Osteoblast (primary cell): Measurements from ENCODE around the gene THOP1. TPM values are rescaled to one million over a fixed set of nuclear protein-coding genes. Genes with fewer than 3 reads are reported as not detected.

Source experiments
- DNase-seq: peaks from one replicate; pipeline ENCODE4 v3.0.0; 2011; ENCODE audit warnings: low spot score, mixed read lengths; ENCODE audit not compliant: insufficient read length; ENCODE audit errors: missing footprints
- H2AFZ ChIP-seq: 2 replicates; pipeline ENCODE4 v1.6.0; 2011; ENCODE audit warnings: mild to moderate bottlenecking, low read length
- H3K27ac ChIP-seq: 2 replicates; pipeline ENCODE4 v1.5.1; 2011; ENCODE audit warnings: mild to moderate bottlenecking, low read depth, low read length, moderate library complexity
- H3K27me3 ChIP-seq: 2 replicates; pipeline ENCODE4 v1.6.0; 2012; ENCODE audit warnings: mild to moderate bottlenecking, control low read depth, inconsistent platforms, low read length, moderate library complexity; ENCODE audit not compliant: insufficient read depth
- H3K36me3 ChIP-seq: 2 replicates; pipeline ENCODE4 v1.5.1; 2011; ENCODE audit warnings: mild to moderate bottlenecking, low read length, control low read depth, moderate library complexity; ENCODE audit not compliant: insufficient read depth
- H3K4me1 ChIP-seq: 2 replicates; pipeline ENCODE4 v1.5.1; 2011; ENCODE audit warnings: mild to moderate bottlenecking, low read length, control low read depth, moderate library complexity; ENCODE audit not compliant: insufficient read depth
- H3K4me2 ChIP-seq: 2 replicates; pipeline ENCODE4 v1.6.0; 2011; ENCODE audit warnings: mild to moderate bottlenecking, low read length; ENCODE audit not compliant: insufficient read depth
- H3K4me3 ChIP-seq: fragments of 200-600 bp; sonication (generic); 3 replicates; pipeline ENCODE4 v1.5.1; 2012; ENCODE audit warnings: mild to moderate bottlenecking, low read length, inconsistent platforms; ENCODE audit not compliant: insufficient read depth
- H3K79me2 ChIP-seq: 2 replicates; pipeline ENCODE4 v1.6.0; 2012; ENCODE audit warnings: mild to moderate bottlenecking, low read length, control low read depth, inconsistent platforms; ENCODE audit not compliant: insufficient read depth
- H3K9me3 ChIP-seq: 2 replicates; pipeline ENCODE4 v1.5.1; 2011; ENCODE audit warnings: low read depth, low read length, control low read depth
- H4K20me1 ChIP-seq: 2 replicates; pipeline ENCODE4 v1.6.0; 2012; ENCODE audit warnings: mild to moderate bottlenecking, low read length, control low read depth; ENCODE audit not compliant: insufficient read depth
- total RNA-seq: library from RNA; depleted of rRNA; stranded (reverse); fragments of >200 nt; gene quantifications from 2 replicates; pipeline ENCODE4 v1.2.3, GENCODE V29; 2012
- TF ChIP-seq, protein P1 (sequence below): IDR thresholded peaks from 2 replicates; pipeline ENCODE4 v1.5.1; 2011; ENCODE audit warnings: mild to moderate bottlenecking, low read depth, low read length, moderate library complexity; ENCODE audit errors: extremely low read depth

Gene THOP1
- total RNA-seq, 1 donor = 45.6 TPM

DNA sequence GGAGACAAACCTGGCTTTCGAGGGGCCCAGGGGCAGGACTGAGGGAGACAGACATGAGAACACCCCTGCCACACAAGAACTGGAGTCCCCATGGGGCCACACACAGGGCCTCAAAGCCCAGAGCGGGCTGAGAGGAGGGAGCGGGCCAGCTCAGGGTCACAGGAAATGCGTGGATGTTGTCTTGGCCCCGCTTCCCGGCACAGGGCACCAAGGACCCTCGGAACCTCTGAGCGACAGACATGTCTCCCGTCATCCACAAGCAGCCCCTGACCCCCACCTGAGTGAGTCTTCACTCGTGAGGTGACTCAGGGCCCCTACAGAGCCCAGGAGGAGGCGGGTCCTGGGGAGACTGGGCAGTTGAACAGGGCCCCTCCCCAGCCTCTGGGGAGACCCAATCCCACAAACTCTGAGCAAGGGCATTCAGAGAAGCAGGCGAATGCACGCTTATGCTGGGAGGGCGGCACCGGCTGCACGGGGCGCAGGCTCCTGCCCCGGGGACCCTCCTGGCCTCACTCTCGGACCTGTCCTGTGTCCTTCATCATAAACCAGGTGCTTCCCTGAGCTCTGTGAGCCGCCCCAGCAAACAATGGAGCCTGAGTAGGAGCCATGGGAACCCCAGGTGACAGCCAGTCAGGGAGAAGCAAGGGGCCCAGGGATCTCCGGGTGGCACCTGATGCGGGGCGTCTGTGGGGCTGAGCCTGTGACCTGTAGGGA is 22.4 kb upstream of the THOP1 start:
- Histone ChIP-seq H3K4me2 (no peak overlapping the region), H3K36me3 (peaks cover 59% of the 10 kb centered on the region)
- DNase-seq = peak; percentile 83

GRCh38 chr19:2763687-2764086 is 21.6 kb upstream of the THOP1 start:
- no peaks in the 10 kb centered on the region for H3K27me3 ChIP-seq
- H3K4me1 ChIP-seq = no peaks in the 10 kb centered on the region
- H3K36me3 ChIP-seq = peaks cover 55% of the 10 kb centered on the region
- H4K20me1 ChIP-seq = peaks cover 12% of the 10 kb centered on the region
- H3K4me2 ChIP-seq = no peak overlapping the region
- TF ChIP-seq, protein P1, sequence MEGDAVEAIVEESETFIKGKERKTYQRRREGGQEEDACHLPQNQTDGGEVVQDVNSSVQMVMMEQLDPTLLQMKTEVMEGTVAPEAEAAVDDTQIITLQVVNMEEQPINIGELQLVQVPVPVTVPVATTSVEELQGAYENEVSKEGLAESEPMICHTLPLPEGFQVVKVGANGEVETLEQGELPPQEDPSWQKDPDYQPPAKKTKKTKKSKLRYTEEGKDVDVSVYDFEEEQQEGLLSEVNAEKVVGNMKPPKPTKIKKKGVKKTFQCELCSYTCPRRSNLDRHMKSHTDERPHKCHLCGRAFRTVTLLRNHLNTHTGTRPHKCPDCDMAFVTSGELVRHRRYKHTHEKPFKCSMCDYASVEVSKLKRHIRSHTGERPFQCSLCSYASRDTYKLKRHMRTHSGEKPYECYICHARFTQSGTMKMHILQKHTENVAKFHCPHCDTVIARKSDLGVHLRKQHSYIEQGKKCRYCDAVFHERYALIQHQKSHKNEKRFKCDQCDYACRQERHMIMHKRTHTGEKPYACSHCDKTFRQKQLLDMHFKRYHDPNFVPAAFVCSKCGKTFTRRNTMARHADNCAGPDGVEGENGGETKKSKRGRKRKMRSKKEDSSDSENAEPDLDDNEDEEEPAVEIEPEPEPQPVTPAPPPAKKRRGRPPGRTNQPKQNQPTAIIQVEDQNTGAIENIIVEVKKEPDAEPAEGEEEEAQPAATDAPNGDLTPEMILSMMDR = no peak
- no peaks in the 10 kb centered on the region for H3K9me3 ChIP-seq
- no peak overlapping the region for H3K4me3 ChIP-seq
- DNase-seq = peak; percentile 53
- H3K27ac ChIP-seq = no peak overlapping the region
- H2AFZ ChIP-seq = no peak overlapping the region
- H3K79me2 ChIP-seq = peaks cover 22% of the 10 kb centered on the region

More for the DNA sequence above, 22.4 kb upstream of the THOP1 start:
- H3K79me2 ChIP-seq = peaks cover 15% of the 10 kb centered on the region
- no peak overlapping the region for H2AFZ ChIP-seq
- H3K9me3 ChIP-seq = no peaks in the 10 kb centered on the region
- H3K27me3 ChIP-seq = no peaks in the 10 kb centered on the region
- peaks cover 6% of the 10 kb centered on the region for H4K20me1 ChIP-seq
- H3K27ac ChIP-seq = no peak overlapping the region
- no peaks in the 10 kb centered on the region for H3K4me1 ChIP-seq
- H3K4me3 ChIP-seq = no peak overlapping the region
- TF ChIP-seq, protein P1 = no peak

GRCh38 chr19:2764945-2765344 is 20.4 kb upstream of the THOP1 start:
- peaks cover 44% of the 10 kb centered on the region for H3K36me3 ChIP-seq
- TF ChIP-seq, protein P1 = no peak
- no peak overlapping the region for H3K27ac ChIP-seq
- no peak overlapping the region for H3K4me3 ChIP-seq
- H3K4me2 ChIP-seq = no peak overlapping the region
- no peaks in the 10 kb centered on the region for H3K27me3 ChIP-seq
- peaks cover 33% of the 10 kb centered on the region for H3K79me2 ChIP-seq
- no peak overlapping the region for H2AFZ ChIP-seq
- H4K20me1 ChIP-seq = peaks cover 20% of the 10 kb centered on the region
- no peaks in the 10 kb centered on the region for H3K9me3 ChIP-seq
- no peaks in the 10 kb centered on the region for H3K4me1 ChIP-seq
- DNase-seq = no peak

- Histone ChIP-seq H2AFZ (no peak overlapping the region), H4K20me1 (peaks cover 21% of the 10 kb centered on the region), H3K36me3 (peaks cover 43% of the 10 kb centered on the region), H3K9me3 (no peaks in the 10 kb centered on the region), H3K27me3 (no peaks in the 10 kb centered on the region), H3K4me2 (no peak overlapping the region), H3K79me2 (peaks cover 37% of the 10 kb centered on the region), H3K4me1 (no peaks in the 10 kb centered on the region), H3K27ac (no peak overlapping the region), H3K4me3 (no peak overlapping the region)
- DNase-seq = peak; percentile 22
- TF ChIP-seq, protein P1 = no peak
Measured at GRCh38 chr19:2765376-2765775, 19.9 kb upstream of the THOP1 start.
